Raji (cell line): Measurements from ENCODE around the gene TRPM7.

Source experiments
- POLR2A ChIP-seq: IDR thresholded peaks from 2 replicates; pipeline ENCODE4 v1.6.1; 2011; ENCODE audit warnings: low read depth, low read length, control low read depth; ENCODE audit not compliant: insufficient read depth

The TRPM7 gene

GRCh38 chr15:50544368-50544767 lies 142.2 kb downstream of the TRPM7 start:
- no peak for TF ChIP-seq POLR2A

- TF ChIP-seq POLR2A = no peak
Measured at GRCh38 chr15:50543556-50543955, 143.0 kb downstream of the TRPM7 start.

GRCh38 chr15:50542887-50543210 lies 143.7 kb downstream of the TRPM7 start:
- no peak for TF ChIP-seq POLR2A

GRCh38 chr15:50531766-50532165 lies 154.8 kb downstream of the TRPM7 start:
- TF ChIP-seq POLR2A = no peak

- TF ChIP-seq POLR2A = no peak
Measured at GRCh38 chr15:50531163-50531562, 155.4 kb downstream of the TRPM7 start.

- TF ChIP-seq POLR2A = no peak
Measured at GRCh38 chr15:50523851-50524251, 162.7 kb downstream of the TRPM7 start.

- no peak for TF ChIP-seq POLR2A
Measured at GRCh38 chr15:50519740-50520425, 166.7 kb downstream of the TRPM7 start.

- TF ChIP-seq POLR2A = no peak
Measured at GRCh38 chr15:50513001-50513400, 173.6 kb downstream of the TRPM7 start.
